Measurements from ENCODE around the gene ORC3.
"Not testable (repeated sequence)": the region's sequence is repeated elsewhere in the genome, so short reads cannot be mapped to it uniquely, and the experiment has no call there.

Gene ORC3

GRCh38 chr6:87710090-87710489 lies 120.2 kb downstream of the ORC3 start:
- no peak for FAIRE-seq
- peak; percentile 72 for TF ChIP-seq SPI1 (IDR thresholded peaks at IDR 0.05; ENCODE audit: low read depth, low read length)
- TF ChIP-seq POU2F2 (IDR thresholded peaks at IDR 0.05; ENCODE audit: low read depth, low read length), result no peak
- DNase-seq (ENCODE audit: insufficient read length, low spot score), result no peak

GRCh38 chr6:87712713-87713112 lies 122.8 kb downstream of the ORC3 start:
- not testable (repeated sequence) for DNase-seq (ENCODE audit: insufficient read length, low spot score)

GRCh38 chr6:87714093-87714842 lies 124.3 kb downstream of the ORC3 start:
- FAIRE-seq, result peak; percentile 82
- no peak for TF ChIP-seq POLR2A (IDR thresholded peaks at IDR 0.05; ENCODE audit: low read depth, low read length)
- no peak for TF ChIP-seq POLR2AphosphoS5 (IDR thresholded peaks at IDR 0.05; ENCODE audit: low read depth, low read length)
- TF ChIP-seq TAF1 (IDR thresholded peaks at IDR 0.05; ENCODE audit: low read depth, low read length), result no peak
- TF ChIP-seq POU2F2 (IDR thresholded peaks at IDR 0.05; ENCODE audit: low read depth, low read length), result no peak
- TF ChIP-seq SPI1 (IDR thresholded peaks at IDR 0.05; ENCODE audit: low read depth, low read length), result no peak
- DNase-seq (ENCODE audit: insufficient read length, low spot score), result no peak

More at GRCh38 chr6:87712713-87713112, 122.8 kb downstream of the ORC3 start:
- not testable (repeated sequence) for FAIRE-seq
